ENCODE results near the gene APC. TPM values are rescaled to one million over a fixed set of nuclear protein-coding genes. Genes with fewer than 3 reads are reported as not detected.

Gene APC
- total RNA-seq, 2 donors from 2014 or later = 27.5 to 75.8 TPM

DNA sequence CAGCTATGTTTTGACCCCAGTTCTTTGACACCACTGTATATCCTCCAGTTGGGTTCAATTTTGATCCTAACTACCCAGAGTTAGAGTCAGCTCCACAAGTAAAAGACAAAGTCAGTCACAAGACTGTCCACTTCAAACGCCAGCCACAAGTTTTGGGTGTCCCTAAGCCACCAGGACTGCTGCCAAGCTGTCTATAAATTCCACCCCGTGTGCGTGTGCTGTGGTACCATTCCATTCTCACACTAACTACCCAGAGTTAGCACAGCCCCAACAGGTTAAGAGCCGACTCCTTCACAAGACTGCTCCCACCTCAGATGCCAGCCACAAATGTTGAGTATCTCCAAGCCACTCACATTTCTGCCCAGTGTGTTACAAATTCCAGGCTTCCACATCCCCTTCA is 56.7 kb downstream of the APC start:
- H3K36me3 ChIP-seq (replicated peaks in 1 of 2; ENCODE audit: insufficient read depth in 1 of 2, low read depth in 2 of 2) = peaks cover 0 to 10% of the 10 kb centered on the region in 2 donors
- 90% methylated on average over 4 of the region's 4 CpGs for WGBS, 2 donors
- H3K4me3 ChIP-seq = no peak overlapping the region
- H3K27ac ChIP-seq = no peak overlapping the region
- no peaks in the 10 kb centered on the region for H3K9me3 ChIP-seq
- TF ChIP-seq, protein P1, sequence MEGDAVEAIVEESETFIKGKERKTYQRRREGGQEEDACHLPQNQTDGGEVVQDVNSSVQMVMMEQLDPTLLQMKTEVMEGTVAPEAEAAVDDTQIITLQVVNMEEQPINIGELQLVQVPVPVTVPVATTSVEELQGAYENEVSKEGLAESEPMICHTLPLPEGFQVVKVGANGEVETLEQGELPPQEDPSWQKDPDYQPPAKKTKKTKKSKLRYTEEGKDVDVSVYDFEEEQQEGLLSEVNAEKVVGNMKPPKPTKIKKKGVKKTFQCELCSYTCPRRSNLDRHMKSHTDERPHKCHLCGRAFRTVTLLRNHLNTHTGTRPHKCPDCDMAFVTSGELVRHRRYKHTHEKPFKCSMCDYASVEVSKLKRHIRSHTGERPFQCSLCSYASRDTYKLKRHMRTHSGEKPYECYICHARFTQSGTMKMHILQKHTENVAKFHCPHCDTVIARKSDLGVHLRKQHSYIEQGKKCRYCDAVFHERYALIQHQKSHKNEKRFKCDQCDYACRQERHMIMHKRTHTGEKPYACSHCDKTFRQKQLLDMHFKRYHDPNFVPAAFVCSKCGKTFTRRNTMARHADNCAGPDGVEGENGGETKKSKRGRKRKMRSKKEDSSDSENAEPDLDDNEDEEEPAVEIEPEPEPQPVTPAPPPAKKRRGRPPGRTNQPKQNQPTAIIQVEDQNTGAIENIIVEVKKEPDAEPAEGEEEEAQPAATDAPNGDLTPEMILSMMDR (IDR thresholded peaks at IDR 0.05) = no peak
- TF ChIP-seq POLR2A (IDR thresholded peaks at IDR 0.05) = no peak
- no peaks in the 10 kb centered on the region for H3K27me3 ChIP-seq
- H3K4me1 ChIP-seq = no peaks in the 10 kb centered on the region
- ATAC-seq = no peak
- intact Hi-C loops (cut with DNase I) = no loop called here
- no peak for DNase-seq

DNA sequence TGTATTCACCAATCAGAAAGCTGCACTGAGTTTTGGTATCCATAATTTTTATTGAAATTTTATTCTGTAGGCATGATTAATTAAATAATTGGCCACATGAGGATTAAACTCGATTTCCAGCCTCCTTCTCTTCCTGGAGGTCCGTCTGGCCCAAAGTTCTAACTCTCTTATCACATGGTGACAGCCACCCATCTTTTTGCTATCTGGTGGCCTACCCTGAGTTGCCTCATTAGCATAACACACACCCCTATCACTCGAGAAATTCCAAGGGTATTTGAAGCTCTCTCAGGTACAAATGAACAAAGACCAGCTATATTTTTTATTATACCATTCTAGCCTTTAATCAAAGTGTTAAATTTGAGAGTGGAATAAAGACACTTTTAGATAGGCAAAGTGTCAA is 57.7 kb downstream of the APC start:
- Histone ChIP-seq H3K27me3 (no peaks in the 10 kb centered on the region), H3K27ac (no peak overlapping the region), H3K9me3 (no peaks in the 10 kb centered on the region), H3K36me3 (replicated peaks in 1 of 2; ENCODE audit: insufficient read depth in 1 of 2, low read depth in 2 of 2) (peaks cover 0 to 10% of the 10 kb centered on the region in 2 donors), H3K4me1 (no peaks in the 10 kb centered on the region), H3K4me3 (no peak overlapping the region)
- WGBS, 2 donors = 56 to 57% methylated on average over 3 of the region's 3 CpGs
- ATAC-seq (no peak), DNase-seq (no peak)
- intact Hi-C loops (cut with DNase I) = no loop called here
- no peak for TF ChIP-seq POLR2A (IDR thresholded peaks at IDR 0.05)
- TF ChIP-seq, protein P1 (IDR thresholded peaks at IDR 0.05) = no peak

DNA sequence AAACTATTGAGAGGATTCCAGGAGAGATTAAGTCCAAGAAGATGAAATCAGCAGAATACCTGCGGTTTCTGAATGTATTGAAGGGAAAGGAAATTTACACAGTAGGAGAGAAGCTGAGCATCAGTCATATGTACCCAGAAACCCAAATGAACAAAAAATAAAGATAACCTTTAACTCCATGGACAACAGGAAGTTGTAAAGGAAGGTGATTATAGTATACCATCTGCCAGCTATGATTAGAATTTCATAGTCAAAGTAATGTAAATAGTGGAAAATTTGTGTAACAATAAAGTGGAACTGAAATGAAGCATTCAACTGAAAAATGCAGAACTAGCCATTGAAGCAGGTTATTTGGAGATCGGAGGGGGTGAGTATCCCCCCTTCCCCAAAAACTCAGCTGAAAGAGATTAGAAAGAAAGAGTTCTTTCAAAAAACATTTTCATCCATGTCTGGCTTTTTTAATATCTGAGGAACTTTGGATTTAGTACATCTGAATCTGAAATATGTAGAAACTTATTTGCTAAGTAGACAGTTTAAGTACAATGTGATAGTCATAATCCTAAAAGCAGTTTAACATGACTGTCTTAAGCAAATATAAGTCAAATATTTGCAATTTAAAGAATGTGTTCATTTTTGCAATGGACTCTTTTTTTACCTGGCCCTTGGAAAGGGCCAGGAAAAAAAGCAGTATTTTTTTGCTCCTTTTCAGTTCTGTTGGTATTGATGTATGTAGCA is 58.4 kb downstream of the APC start:
- no peak for DNase-seq
- no peaks in the 10 kb centered on the region for H3K4me1 ChIP-seq
- no peak overlapping the region for H3K27ac ChIP-seq
- ATAC-seq = no peak
- peaks cover 0 to 10% of the 10 kb centered on the region in 2 donors for H3K36me3 ChIP-seq (replicated peaks in 1 of 2; ENCODE audit: insufficient read depth in 1 of 2, low read depth in 2 of 2)
- intact Hi-C loops (cut with DNase I) = no loop called here
- H3K9me3 ChIP-seq = no peaks in the 10 kb centered on the region
- 74 to 88% methylated on average over 2 of the region's 2 CpGs for WGBS, 2 donors
- H3K27me3 ChIP-seq = no peaks in the 10 kb centered on the region
- TF ChIP-seq, protein P1 (IDR thresholded peaks at IDR 0.05) = no peak
- TF ChIP-seq POLR2A (IDR thresholded peaks at IDR 0.05) = no peak
- H3K4me3 ChIP-seq = no peak overlapping the region

DNA sequence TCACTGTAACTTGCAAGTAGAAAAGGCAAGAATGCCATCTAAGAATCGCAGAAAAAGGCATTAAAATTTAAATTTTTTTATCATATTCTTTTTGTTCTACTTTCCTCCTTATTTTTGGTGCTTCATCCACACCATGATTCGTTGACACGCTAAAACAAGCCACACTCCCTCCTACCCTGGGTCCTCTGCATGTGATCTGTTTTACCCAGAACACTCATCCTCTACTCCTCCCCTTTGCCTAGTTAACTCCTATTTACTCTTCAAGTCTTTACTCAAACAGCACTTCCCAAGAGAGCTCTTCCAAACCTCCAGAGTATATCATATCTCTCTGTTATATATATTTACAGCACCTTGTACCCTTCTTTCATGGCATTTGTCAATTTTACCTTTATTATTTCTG is 62.0 kb downstream of the APC start:
- no peak overlapping the region for H3K27ac ChIP-seq
- no peak for DNase-seq
- H3K4me1 ChIP-seq = no peaks in the 10 kb centered on the region
- H3K27me3 ChIP-seq = no peaks in the 10 kb centered on the region
- no peaks in the 10 kb centered on the region for H3K9me3 ChIP-seq
- peaks cover 0 to 1% of the 10 kb centered on the region in 2 donors for H3K36me3 ChIP-seq (replicated peaks in 1 of 2; ENCODE audit: insufficient read depth in 1 of 2, low read depth in 2 of 2)
- TF ChIP-seq, protein P1 (IDR thresholded peaks at IDR 0.05) = no peak
- TF ChIP-seq POLR2A (IDR thresholded peaks at IDR 0.05) = no peak
- 88 to 93% methylated on average over 3 of the region's 3 CpGs for WGBS, 2 donors
- intact Hi-C loops (cut with DNase I) = no loop called here
- no peak for ATAC-seq
- no peak overlapping the region for H3K4me3 ChIP-seq

DNA sequence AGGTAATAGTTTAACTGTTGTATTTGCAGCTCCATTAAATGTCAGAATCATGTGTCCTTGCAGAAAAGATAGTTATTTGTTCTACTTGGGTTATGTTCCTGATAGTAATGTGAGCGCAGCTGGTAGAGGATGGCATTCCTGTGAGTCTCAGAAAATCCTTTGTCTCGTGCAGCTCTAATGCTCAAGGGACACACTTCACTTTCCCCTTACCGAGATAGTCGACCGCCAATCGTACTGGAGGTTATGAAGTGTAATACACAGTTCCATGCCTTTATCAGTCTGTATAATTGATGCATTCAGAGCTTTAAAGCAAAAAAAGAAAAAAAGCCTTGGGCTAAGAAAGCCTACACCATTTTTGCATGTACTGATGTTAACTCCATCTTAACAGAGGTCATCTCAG is 63.2 kb downstream of the APC start:
- ATAC-seq = no peak
- no peaks in the 10 kb centered on the region for H3K4me1 ChIP-seq
- no peak overlapping the region for H3K4me3 ChIP-seq
- TF ChIP-seq, protein P1 (IDR thresholded peaks at IDR 0.05) = no peak
- TF ChIP-seq POLR2A (IDR thresholded peaks at IDR 0.05) = no peak
- 90 to 91% methylated on average over 6 of the region's 6 CpGs for WGBS, 2 donors
- no peaks in the 10 kb centered on the region for H3K36me3 ChIP-seq (replicated peaks in 1 of 2; ENCODE audit: insufficient read depth in 1 of 2, low read depth in 2 of 2)
- H3K27me3 ChIP-seq = no peaks in the 10 kb centered on the region
- H3K27ac ChIP-seq = no peak overlapping the region
- no peak for DNase-seq
- no peaks in the 10 kb centered on the region for H3K9me3 ChIP-seq
- intact Hi-C loops (cut with DNase I) = no loop called here

Data from body of pancreas (tissue), 4 donors.